Activated CD8-positive, alpha-beta T cell treated with anti-CD3 and anti-CD28 coated beads, Interleukin-2, amount 10 ng/mL, durations not matched to agents 7 days and 5 days (primary cell): Measurements from ENCODE around the gene FLT4. TPM values are rescaled to one million over a fixed set of nuclear protein-coding genes. Genes with fewer than 3 reads are reported as not detected.

Experiments used
- ATAC-seq: fragments of 150-1000 bp; cut with Tn5 transposase; one replicate; pipeline ENCODE4 v1.10.0; 2021; ENCODE audit warnings: moderate library complexity
- CTCF ChIA-PET: fragments of 350-600 bp; sonication (Branson Sonifier 250); formaldehyde crosslinking; loops from one replicate; lab custom pipeline; 2021; ENCODE audit warnings: antibody characterized with exemption; lab: Charles Lee
- POLR2A ChIA-PET: fragments of 350-600 bp; sonication (Branson Sonifier 250); formaldehyde crosslinking; loops from one replicate; lab custom pipeline; 2021; ENCODE audit warnings: antibody characterized with exemption; lab: Charles Lee
- DNase-seq: peaks from one replicate; pipeline ENCODE4 v3.0.0-alpha.2; 2020
- H3K27ac Mint-ChIP-seq: one replicate; pipeline ENCODE4 v1.8.0; 2021; ENCODE audit warnings: mild to moderate bottlenecking, mixed read lengths
- H3K27me3 Mint-ChIP-seq: one replicate; pipeline ENCODE4 v1.8.0; 2021; ENCODE audit warnings: low read depth, mixed read lengths
- H3K36me3 Mint-ChIP-seq: one replicate; pipeline ENCODE4 v1.8.0; 2021; ENCODE audit warnings: low read depth, mixed read lengths
- H3K4me1 Mint-ChIP-seq: one replicate; pipeline ENCODE4 v1.8.0; 2021; ENCODE audit warnings: low read depth, mixed read lengths
- H3K4me3 Mint-ChIP-seq: one replicate; pipeline ENCODE4 v1.8.0; 2021; ENCODE audit warnings: mild to moderate bottlenecking, mixed read lengths
- H3K9me3 Mint-ChIP-seq: one replicate; pipeline ENCODE4 v1.8.0; 2022; ENCODE audit warnings: mixed read lengths; ENCODE audit not compliant: insufficient read depth
- total RNA-seq, 2 experiments: library from RNA; stranded (reverse); gene quantifications; one replicate each; pipeline ENCODE4 v1.2.3, GENCODE V29; 2021

The FLT4 gene
- total RNA-seq, 2 experiments from 2014 or later = 0.90 to 1.6 TPM

DNA sequence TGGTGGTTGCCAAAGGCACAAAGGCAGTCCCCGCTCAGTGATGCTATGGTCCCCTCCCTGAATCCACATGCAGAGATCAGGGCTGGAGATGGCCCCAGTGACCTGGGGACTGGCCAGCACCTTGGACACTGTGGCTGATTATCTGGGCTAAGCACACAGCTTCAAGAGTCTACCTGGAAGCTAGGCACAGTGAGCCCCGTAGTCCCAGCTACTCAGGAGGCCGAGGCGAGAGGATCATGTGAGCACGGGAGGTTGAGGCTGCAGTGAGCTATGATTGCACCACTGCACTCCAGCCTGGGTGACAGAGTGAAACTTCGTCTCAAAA lies 49.8 kb downstream of the FLT4 start:
- Mint-ChIP-seq H3K36me3 (no peaks in the 10 kb centered on the region), H3K27me3 (no peaks in the 10 kb centered on the region), H3K9me3 (no peaks in the 10 kb centered on the region), H3K4me3 (no peak overlapping the region), H3K27ac (no peak overlapping the region), H3K4me1 (no peaks in the 10 kb centered on the region)
- ATAC-seq (no peak), DNase-seq (no peak)
- ChIA-PET POLR2A (no interaction called here), CTCF (no interaction called here)

DNA sequence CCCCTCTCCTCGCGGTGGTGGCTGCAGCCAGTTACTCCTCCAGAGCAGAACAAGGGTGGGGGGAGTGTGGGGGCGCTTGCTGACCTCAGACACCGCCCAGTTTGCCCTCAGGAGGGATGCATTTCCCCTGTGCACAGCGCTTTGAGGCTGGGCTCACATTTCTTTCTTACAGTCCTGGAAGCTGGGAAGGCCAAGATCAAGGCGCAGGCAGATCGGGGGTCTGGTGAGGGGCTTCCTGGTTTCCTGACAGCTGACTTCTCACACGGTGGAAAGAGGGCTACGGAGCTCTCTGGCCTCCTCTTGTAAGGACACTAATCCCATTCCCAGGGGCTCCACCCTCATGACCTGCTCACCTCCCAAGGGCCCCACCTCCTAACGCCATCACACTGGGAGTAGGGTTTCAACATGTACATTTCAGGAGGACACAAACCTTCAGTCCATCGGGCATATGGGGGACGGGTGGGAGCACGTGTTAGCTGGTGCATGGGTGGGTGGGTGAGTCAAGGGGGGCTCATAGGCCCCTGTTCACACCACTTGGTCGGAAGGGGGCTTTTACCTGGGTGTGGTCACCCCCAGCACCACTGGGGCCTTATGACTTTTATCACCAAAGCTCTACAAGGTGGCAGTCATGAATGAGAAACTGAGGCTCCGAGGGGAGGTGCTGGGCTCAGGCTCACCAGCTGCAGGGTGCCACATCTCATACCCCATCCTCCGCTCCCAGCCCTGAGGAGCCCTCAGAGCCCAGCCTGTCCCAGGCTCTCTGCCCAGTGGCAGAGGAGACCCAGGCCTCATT lies 50.4 kb downstream of the FLT4 start:
- H3K9me3 Mint-ChIP-seq = no peaks in the 10 kb centered on the region
- H3K27ac Mint-ChIP-seq = no peak overlapping the region
- no peaks in the 10 kb centered on the region for H3K27me3 Mint-ChIP-seq
- no peak for ATAC-seq
- H3K4me1 Mint-ChIP-seq = no peaks in the 10 kb centered on the region
- no peak for DNase-seq
- ChIA-PET CTCF (no interaction called here), POLR2A (no interaction called here)
- H3K4me3 Mint-ChIP-seq = no peak overlapping the region
- H3K36me3 Mint-ChIP-seq = no peaks in the 10 kb centered on the region

DNA sequence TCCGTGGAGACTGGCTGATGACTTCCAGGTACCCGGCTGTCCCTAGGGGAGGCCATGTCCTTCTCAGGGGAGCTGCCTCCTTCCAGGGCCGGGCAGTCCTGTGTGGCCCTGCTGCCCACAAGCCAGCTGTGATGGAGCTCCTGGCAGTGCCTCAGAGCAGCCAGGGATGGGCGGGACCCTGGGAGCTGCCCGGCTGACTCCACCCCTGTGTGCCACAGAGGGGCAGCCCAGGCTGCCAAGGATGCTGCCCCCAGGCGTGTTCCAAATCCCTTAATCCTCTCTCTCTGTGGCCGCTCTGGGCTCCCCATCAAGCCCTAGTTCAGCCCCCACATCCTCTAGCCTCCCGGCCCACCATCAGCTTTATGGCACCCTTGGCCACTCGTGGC lies 51.1 kb downstream of the FLT4 start:
- Mint-ChIP-seq H3K4me3 (no peak overlapping the region), H3K9me3 (no peaks in the 10 kb centered on the region), H3K4me1 (no peaks in the 10 kb centered on the region), H3K27me3 (peaks cover 4% of the 10 kb centered on the region), H3K36me3 (no peaks in the 10 kb centered on the region), H3K27ac (no peak overlapping the region)
- DNase-seq (no peak), ATAC-seq (no peak)
- ChIA-PET POLR2A (no interaction called here), CTCF (no interaction called here)

DNA sequence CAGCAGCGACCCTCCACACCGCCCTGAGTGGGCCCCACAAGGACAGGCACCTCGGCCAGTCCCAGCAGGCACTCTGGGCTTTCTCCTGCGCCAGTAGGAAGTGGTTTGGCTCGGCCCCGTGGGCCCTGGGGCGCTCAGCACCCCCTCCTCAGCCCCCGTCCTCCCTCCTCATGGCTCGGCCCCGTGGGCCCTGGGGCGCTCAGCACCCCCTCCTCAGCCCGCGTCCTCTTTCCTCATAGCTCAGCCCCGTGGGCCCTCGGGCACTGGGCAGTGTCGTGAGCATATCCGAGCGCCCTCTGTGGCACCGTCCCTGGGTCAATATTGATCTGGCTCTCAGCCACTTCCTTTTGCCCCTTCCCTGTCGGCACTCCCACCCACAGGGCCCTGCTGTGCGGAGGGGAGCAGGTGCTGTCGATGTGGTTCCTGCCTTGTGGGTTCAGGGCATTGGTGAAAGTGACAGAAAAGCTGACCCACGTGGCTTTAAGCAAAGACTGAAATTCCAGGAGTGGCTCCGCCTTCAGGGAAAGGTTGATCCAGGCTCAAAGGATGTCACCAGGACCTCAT lies 52.6 kb downstream of the FLT4 start:
- H3K36me3 Mint-ChIP-seq = no peaks in the 10 kb centered on the region
- no peak for DNase-seq
- no peaks in the 10 kb centered on the region for H3K9me3 Mint-ChIP-seq
- ATAC-seq = no peak
- ChIA-PET POLR2A (no interaction called here), CTCF (no interaction called here)
- no peak overlapping the region for H3K4me3 Mint-ChIP-seq
- peaks cover 15% of the 10 kb centered on the region for H3K27me3 Mint-ChIP-seq
- H3K27ac Mint-ChIP-seq = no peak overlapping the region
- no peaks in the 10 kb centered on the region for H3K4me1 Mint-ChIP-seq

DNA sequence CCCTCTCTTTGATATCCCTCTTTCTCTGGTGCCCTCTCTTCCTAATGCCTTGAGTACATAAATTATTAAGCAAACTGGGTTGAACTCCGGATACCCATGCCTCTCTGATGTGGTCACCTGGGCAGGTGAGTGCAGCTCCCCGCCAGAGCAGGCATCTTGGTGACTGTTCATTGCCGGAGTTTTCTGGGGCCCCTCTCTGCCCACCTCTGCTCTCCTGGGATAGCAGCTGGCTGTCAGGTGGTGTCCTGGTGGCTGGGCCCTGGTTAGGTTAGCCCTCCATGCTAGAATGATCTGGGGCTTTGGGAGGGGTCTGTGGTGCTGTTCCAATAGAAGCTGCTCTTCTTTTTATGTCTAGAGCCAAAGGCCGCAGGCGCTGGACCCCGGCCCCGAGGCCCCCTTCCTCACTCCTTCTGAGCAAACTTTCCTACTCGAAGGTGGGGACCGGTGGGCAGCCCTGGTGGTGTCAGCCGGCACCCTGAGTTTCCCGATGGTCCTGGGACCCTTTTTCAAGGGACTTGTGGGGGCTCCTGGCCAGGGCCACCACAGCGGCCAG lies 53.2 kb downstream of the FLT4 start:
- Mint-ChIP-seq H3K27ac (no peak overlapping the region), H3K27me3 (peaks cover 15% of the 10 kb centered on the region), H3K36me3 (no peaks in the 10 kb centered on the region), H3K4me1 (no peaks in the 10 kb centered on the region), H3K9me3 (no peaks in the 10 kb centered on the region), H3K4me3 (no peak overlapping the region)
- POLR2A ChIA-PET = no interaction called here
- CTCF ChIA-PET = no interaction called here
- ATAC-seq = no peak
- no peak for DNase-seq

DNA sequence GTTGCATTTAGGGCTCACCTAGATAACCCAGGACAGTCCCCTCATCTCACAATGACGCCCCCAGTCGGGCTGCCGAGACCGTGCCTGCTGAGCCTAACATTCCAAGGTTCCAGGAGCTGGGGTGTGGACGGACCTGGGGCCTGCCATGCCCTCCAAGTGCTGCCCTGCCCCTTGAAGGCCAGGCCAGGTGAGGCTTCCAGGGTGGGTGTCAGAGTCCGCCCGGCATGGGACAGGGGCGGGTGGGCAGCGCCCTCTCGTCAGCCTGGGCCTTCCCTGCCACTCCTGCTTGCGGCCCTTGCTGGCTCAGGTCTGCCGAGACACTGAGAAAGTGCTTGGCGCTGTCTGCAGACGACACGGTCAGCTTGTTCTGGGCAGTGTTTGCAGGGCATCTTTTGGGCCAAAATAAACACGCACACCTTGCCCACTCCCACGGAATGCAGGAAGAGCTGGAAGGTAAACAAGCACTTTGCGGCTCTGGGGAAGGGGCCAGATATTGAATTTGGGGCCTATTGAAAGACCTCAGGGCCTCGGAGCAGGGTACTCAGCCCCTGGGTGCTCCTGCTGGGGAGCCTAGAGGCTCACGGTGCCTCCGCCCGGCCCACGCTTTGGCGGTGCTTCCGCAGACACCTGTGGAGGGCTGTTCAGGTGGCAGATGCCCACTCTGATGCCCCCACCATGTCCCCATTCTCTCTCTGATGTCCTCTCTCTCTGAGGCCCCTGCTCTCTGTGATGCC lies 53.9 kb downstream of the FLT4 start:
- DNase-seq (no peak), ATAC-seq (no peak)
- Mint-ChIP-seq H3K4me3 (no peak overlapping the region), H3K36me3 (no peaks in the 10 kb centered on the region), H3K9me3 (no peaks in the 10 kb centered on the region), H3K27me3 (peaks cover 15% of the 10 kb centered on the region), H3K27ac (no peak overlapping the region), H3K4me1 (no peaks in the 10 kb centered on the region)
- ChIA-PET CTCF (no interaction called here), POLR2A (no interaction called here)

DNA sequence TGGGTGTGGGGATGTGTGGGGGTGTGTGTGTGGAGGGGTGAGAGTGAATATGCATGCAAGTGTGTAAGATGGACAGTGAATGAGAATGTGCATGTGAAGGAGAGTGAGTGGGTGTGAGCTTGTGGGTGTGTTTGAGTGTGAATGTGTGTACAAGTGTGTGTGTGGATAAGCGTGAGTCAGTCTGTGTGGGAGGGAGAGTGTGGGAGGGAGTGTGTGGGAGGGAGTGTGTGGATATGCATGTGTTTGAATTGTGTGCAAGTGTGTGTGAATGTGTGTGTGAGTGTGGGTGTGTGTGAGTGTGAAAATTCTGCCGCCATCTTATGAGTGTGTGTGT lies 54.4 kb downstream of the FLT4 start:
- Mint-ChIP-seq H3K27me3 (peaks cover 15% of the 10 kb centered on the region), H3K4me1 (no peaks in the 10 kb centered on the region), H3K4me3 (no peak overlapping the region), H3K36me3 (no peaks in the 10 kb centered on the region), H3K9me3 (no peaks in the 10 kb centered on the region), H3K27ac (no peak overlapping the region)
- DNase-seq (no peak), ATAC-seq (no peak)
- POLR2A ChIA-PET = no interaction called here
- CTCF ChIA-PET = no interaction called here

DNA sequence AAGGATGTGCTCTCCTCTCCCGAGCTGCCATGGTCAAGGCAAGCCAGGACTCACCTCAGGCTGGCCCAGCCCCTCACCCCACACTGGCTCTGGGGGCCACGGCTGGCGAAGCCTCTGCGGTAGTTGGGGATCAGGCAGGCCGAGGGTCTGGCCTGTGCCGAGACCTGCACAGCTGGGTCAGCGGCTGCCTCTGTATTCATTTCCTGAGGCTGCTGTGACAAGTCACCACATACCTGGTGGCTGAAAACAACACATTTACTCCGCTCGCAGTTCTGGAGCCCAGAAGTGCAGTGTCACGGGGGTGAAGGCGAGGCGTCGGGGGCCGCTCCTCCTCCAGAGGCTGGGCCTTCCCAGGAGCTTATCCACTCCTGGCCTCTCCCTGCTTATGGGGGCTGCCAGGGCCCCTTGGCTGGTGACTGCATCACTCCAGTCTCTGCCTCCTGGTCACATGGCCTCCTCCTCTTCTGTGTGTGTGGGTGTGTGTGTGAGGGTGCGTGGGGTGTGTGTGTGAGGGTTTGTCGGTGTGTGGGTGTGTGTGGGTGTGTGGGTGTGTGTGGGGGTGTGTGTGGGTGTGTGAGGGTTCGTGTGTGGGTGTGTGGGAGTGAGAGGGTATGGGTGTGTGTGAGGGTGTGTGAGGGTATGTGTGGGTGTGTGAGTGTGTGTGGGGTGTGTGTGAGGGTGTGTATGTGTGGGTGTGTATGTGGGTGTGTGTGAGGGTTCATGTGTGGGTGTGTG lies 54.9 kb downstream of the FLT4 start:
- POLR2A ChIA-PET = no interaction called here
- ATAC-seq (no peak), DNase-seq (no peak)
- peaks cover 20% of the 10 kb centered on the region for H3K27me3 Mint-ChIP-seq
- H3K27ac Mint-ChIP-seq = no peak overlapping the region
- H3K36me3 Mint-ChIP-seq = no peaks in the 10 kb centered on the region
- CTCF ChIA-PET = no interaction called here
- no peaks in the 10 kb centered on the region for H3K9me3 Mint-ChIP-seq
- H3K4me1 Mint-ChIP-seq = peaks cover 4% of the 10 kb centered on the region
- no peak overlapping the region for H3K4me3 Mint-ChIP-seq

DNA sequence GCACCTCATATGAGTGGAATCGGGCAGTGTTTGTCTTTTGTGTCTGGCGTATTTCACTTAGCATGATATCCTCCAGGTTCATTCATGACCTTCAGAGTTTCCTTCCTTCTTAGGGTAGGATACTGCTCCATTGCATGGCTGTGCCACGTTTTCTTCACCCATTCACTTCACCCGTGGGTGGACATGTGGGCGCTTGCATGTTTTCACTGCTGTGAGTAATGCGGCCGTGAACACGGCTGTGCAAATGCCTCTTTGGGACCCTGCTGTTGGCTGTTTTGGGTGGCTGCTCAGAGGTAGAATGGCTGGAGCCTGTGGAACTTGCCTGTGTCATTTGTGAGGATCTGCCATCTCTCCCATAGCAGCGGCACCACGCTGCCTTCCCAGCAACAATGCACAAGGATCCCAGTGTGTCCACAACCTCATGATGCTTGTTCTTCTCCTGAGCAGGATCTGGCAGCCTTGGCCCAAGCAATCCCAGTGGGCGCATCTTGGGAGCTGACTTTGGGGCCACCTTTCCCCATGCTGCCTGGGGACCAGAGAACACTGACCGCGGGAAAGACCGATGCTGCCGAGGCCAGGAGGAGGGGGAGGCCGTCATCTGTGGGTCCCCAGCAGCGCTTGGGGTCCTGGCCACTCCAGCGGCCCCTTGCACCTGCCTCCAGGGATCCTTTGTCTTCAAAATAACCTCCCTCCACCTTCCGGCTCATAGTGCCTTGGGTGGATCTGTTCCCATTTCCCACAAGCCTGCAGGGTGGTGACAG lies 55.8 kb downstream of the FLT4 start:
- H3K36me3 Mint-ChIP-seq = no peaks in the 10 kb centered on the region
- DNase-seq (no peak), ATAC-seq (no peak)
- POLR2A ChIA-PET = no interaction called here
- CTCF ChIA-PET = no interaction called here
- H3K4me3 Mint-ChIP-seq = no peak overlapping the region
- peaks cover 5% of the 10 kb centered on the region for H3K4me1 Mint-ChIP-seq
- peaks cover 27% of the 10 kb centered on the region for H3K27me3 Mint-ChIP-seq
- no peak overlapping the region for H3K27ac Mint-ChIP-seq
- no peaks in the 10 kb centered on the region for H3K9me3 Mint-ChIP-seq

DNA sequence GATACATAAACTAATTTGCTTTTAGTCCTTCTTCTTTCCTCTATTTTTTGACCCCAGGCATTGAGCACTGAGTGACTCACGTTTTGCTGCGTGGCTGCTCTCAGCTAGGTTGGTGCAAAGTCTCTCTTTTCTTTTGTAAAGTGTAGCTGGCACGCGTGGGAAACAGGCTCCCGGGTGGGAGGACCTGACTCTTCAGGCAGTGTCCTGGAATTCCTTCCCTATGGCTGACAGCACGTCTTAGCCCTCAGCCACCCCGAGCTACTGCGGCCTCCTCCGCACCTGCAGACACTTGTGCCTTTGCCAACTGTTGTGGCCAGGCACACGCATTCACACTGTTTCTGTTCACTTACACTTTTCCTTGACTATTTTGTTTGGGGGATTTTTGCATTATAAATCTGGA lies 57.2 kb downstream of the FLT4 start:
- ATAC-seq = no peak
- DNase-seq = no peak
- no peaks in the 10 kb centered on the region for H3K36me3 Mint-ChIP-seq
- ChIA-PET POLR2A (no interaction called here), CTCF (no interaction called here)
- peaks cover 5% of the 10 kb centered on the region for H3K4me1 Mint-ChIP-seq
- peaks cover 36% of the 10 kb centered on the region for H3K27me3 Mint-ChIP-seq
- no peak overlapping the region for H3K27ac Mint-ChIP-seq
- H3K4me3 Mint-ChIP-seq = no peak overlapping the region
- no peaks in the 10 kb centered on the region for H3K9me3 Mint-ChIP-seq

DNA sequence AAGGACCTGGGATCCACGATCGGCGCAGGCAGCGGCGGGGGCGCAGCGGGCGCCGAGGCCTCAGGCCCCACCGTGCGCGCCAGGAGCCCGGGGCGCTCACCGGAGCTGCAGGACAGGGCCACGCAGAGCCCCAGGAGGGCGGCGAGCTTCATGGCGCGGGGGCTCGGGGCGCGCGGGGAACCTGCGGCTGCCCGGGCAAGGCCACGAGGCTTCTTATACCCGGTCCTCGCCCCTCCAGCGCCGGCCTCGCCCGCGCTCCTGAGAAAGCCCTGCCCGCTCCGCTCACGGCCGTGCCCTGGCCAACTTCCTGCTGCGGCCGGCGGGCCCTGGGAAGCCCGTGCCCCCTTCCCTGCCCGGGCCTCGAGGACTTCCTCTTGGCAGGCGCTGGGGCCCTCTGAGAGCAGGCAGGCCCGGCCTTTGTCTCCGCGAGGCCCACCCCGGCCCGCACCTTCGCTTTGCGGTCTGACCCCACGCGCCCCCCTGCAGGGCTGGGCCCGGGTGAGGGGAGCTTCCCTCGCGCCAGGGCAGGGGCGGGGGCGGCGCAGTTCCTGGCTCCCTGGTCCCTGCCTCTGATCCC lies 58.0 kb downstream of the FLT4 start, which contains the start of gene SCGB3A1:
Gene SCGB3A1 (minus strand): TSS at position 189 of the 577 bp plus-strand sequence. CDS start 37 bp downstream, at position 152.
- ATAC-seq (peak; percentile 28), DNase-seq (no peak)
- H3K27ac Mint-ChIP-seq = no peak within 1 kb of the TSS
- ChIA-PET POLR2A (no interaction called here), CTCF (no interaction called here)
- no peak within 1 kb of the TSS for H3K4me3 Mint-ChIP-seq
- peaks cover 41% of the 10 kb centered on the region for H3K27me3 Mint-ChIP-seq
- peaks cover 5% of the 10 kb centered on the region for H3K4me1 Mint-ChIP-seq
- H3K36me3 Mint-ChIP-seq = no peaks in the 10 kb centered on the region
- no peaks in the 10 kb centered on the region for H3K9me3 Mint-ChIP-seq
